ENCODE measurements around the gene CHID1. TPM values are rescaled to one million over a fixed set of nuclear protein-coding genes. Genes with fewer than 3 reads are reported as not detected.

Gene CHID1
- total and polyA plus RNA-seq, 9 of the 15 experiments (the other 6 are each of a cell fraction or from before 2014, with no cell fraction given), result 15.1 to 108 (median 39.8) TPM

- TF ChIP-seq POLR2G (IDR thresholded peaks at IDR 0.05; ENCODE audit: low read depth, low read length) (peak; percentile 89), DPF2 (IDR thresholded peaks at IDR 0.05) (no peak), CHD2 (IDR thresholded peaks at IDR 0.05; ENCODE audit: low read depth, low read length) (no peak), MTA3 (IDR thresholded peaks at IDR 0.05; ENCODE audit: borderline replicate concordance) (no peak), E2F3 (CRISPR knock-in tag; IDR thresholded peaks at IDR 0.05) (no peak), KDM2B (CRISPR knock-in tag; IDR thresholded peaks at IDR 0.05) (peak; percentile 79; the same call in 1 of the 2 replicates), NUFIP1 (IDR thresholded peaks at IDR 0.05; ENCODE audit: partially characterized antibody) (no peak), NKRF (IDR thresholded peaks at IDR 0.05; ENCODE audit: borderline replicate concordance) (no peak), ELF1 (tag; IDR thresholded peaks at IDR 0.05) (no peak), POLR3A (IDR thresholded peaks at IDR 0.05; ENCODE audit: borderline replicate concordance, extremely low read depth, insufficient read depth, insufficient read length) (no peak), POLR2AphosphoS2 (IDR thresholded peaks at IDR 0.05; ENCODE audit: low read length) (no peak), HIVEP1 (CRISPR knock-in tag; IDR thresholded peaks at IDR 0.05) (no peak), DLX4 (CRISPR knock-in tag; IDR thresholded peaks at IDR 0.05) (no peak)
- TF ChIP-seq, protein P1, sequence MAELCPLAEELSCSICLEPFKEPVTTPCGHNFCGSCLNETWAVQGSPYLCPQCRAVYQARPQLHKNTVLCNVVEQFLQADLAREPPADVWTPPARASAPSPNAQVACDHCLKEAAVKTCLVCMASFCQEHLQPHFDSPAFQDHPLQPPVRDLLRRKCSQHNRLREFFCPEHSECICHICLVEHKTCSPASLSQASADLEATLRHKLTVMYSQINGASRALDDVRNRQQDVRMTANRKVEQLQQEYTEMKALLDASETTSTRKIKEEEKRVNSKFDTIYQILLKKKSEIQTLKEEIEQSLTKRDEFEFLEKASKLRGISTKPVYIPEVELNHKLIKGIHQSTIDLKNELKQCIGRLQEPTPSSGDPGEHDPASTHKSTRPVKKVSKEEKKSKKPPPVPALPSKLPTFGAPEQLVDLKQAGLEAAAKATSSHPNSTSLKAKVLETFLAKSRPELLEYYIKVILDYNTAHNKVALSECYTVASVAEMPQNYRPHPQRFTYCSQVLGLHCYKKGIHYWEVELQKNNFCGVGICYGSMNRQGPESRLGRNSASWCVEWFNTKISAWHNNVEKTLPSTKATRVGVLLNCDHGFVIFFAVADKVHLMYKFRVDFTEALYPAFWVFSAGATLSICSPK (IDR thresholded peaks at IDR 0.05; ENCODE audit: borderline replicate concordance), result no peak
- TF ChIP-seq, protein P2, sequence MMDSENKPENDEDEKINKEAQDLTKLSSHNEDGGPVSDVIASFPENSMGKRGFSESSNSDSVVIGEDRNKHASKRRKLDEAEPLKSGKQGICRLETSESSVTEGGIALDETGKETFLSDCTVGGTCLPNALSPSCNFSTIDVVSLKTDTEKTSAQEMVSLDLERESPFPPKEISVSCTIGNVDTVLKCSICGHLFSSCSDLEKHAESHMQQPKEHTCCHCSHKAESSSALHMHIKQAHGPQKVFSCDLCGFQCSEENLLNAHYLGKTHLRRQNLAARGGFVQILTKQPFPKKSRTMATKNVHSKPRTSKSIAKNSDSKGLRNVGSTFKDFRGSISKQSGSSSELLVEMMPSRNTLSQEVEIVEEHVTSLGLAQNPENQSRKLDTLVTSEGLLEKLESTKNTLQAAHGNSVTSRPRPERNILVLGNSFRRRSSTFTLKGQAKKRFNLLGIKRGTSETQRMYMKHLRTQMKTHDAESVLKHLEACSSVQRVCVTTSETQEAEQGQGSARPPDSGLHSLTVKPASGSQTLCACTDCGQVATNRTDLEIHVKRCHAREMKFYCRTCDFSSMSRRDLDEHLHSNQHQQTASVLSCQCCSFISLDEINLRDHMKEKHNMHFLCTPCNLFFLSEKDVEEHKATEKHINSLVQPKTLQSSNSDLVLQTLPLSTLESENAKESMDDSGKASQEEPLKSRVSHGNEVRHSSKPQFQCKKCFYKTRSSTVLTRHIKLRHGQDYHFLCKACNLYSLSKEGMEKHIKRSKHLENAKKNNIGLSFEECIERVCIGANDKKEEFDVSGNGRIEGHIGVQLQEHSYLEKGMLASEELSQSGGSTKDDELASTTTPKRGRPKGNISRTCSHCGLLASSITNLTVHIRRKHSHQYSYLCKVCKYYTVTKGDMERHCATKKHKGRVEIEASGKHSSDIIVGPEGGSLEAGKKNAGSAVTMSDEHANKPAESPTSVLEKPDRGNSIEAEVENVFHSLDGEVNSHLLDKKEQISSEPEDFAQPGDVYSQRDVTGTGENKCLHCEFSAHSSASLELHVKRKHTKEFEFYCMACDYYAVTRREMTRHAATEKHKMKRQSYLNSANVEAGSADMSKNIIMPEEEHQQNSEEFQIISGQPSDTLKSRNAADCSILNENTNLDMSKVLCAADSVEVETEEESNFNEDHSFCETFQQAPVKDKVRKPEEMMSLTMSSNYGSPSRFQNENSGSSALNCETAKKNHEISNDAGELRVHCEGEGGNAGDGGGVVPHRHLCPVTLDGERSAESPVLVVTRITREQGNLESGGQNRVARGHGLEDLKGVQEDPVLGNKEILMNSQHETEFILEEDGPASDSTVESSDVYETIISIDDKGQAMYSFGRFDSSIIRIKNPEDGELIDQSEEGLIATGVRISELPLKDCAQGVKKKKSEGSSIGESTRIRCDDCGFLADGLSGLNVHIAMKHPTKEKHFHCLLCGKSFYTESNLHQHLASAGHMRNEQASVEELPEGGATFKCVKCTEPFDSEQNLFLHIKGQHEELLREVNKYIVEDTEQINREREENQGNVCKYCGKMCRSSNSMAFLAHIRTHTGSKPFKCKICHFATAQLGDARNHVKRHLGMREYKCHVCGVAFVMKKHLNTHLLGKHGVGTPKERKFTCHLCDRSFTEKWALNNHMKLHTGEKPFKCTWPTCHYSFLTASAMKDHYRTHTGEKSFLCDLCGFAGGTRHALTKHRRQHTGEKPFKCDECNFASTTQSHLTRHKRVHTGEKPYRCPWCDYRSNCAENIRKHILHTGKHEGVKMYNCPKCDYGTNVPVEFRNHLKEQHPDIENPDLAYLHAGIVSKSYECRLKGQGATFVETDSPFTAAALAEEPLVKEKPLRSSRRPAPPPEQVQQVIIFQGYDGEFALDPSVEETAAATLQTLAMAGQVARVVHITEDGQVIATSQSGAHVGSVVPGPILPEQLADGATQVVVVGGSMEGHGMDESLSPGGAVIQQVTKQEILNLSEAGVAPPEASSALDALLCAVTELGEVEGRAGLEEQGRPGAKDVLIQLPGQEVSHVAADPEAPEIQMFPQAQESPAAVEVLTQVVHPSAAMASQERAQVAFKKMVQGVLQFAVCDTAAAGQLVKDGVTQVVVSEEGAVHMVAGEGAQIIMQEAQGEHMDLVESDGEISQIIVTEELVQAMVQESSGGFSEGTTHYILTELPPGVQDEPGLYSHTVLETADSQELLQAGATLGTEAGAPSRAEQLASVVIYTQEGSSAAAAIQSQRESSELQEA (IDR thresholded peaks at IDR 0.05; ENCODE audit: low read depth), result no peak
Observed at GRCh38 chr11:911031-911889, 650 bp upstream of the CHID1 start (continued).
